Activated naive CD8-positive, alpha-beta T cell treated with anti-CD3 and anti-CD28 coated beads, Interleukin-2, amount 50 U/mL, for 16 hours (primary cell): ENCODE results near the gene SPIRE1.
"Not testable (repeated sequence)": the region's sequence is repeated elsewhere in the genome, so short reads cannot be mapped to it uniquely, and the experiment has no call there.

Experiments used
- DNase-seq: peaks from one replicate; pipeline ENCODE4 v3.0.0-alpha.2; 2020; ENCODE audit warnings: low read depth, low spot score

The SPIRE1 gene

GRCh38 chr18:12417687-12418086 lies 240.2 kb downstream of the SPIRE1 start:
- DNase-seq: no peak

- DNase-seq: no peak
Observed at GRCh38 chr18:12416098-12416729, 241.7 kb downstream of the SPIRE1 start.

DNA sequence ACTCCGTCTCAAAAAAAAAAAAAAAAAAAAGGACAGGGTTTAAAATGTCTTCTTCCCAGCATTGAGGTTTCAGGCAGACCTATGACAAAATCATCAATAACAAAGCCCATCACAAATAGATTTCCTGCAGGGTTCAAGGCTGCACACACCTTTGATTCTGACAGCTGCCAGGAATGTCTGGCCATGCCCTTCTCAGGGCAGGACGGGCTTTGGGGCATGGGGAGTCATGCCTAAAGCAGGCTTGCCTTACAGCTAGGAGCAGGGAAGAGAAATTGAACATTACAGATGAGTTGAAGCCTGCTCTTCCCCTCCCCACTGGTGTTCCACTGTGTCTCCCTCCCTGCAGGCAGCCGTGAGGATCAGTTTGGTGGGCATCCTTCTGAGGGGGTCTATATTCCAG lies 246.5 kb downstream of the SPIRE1 start:
- no peak for DNase-seq

DNA sequence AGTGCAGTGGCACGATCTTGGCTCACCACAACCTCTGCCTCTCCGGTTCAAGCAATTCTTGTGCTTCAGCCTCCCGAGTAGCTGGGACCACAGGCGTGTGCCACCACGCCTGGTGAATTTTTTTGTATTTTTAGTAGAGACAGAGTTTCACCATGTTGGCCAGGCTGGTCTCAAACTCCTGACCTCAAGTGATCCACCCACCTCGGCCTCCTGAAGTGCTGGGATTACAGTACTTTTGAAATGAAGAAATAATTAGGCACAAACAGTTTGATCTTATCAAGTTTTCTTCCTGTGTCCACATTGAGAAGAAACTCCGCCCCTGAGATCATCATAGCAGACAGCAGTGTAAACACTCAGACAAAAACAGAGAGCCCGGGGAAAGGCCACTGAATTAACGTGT lies 247.2 kb downstream of the SPIRE1 start:
- not testable (repeated sequence) for DNase-seq

GRCh38 chr18:12410081-12410481 lies 247.8 kb downstream of the SPIRE1 start:
- DNase-seq: no peak

- no peak for DNase-seq
Observed at GRCh38 chr18:12409469-12409868, 248.4 kb downstream of the SPIRE1 start.

GRCh38 chr18:12408247-12408869 lies 249.5 kb downstream of the SPIRE1 start:
- DNase-seq: no peak

DNA sequence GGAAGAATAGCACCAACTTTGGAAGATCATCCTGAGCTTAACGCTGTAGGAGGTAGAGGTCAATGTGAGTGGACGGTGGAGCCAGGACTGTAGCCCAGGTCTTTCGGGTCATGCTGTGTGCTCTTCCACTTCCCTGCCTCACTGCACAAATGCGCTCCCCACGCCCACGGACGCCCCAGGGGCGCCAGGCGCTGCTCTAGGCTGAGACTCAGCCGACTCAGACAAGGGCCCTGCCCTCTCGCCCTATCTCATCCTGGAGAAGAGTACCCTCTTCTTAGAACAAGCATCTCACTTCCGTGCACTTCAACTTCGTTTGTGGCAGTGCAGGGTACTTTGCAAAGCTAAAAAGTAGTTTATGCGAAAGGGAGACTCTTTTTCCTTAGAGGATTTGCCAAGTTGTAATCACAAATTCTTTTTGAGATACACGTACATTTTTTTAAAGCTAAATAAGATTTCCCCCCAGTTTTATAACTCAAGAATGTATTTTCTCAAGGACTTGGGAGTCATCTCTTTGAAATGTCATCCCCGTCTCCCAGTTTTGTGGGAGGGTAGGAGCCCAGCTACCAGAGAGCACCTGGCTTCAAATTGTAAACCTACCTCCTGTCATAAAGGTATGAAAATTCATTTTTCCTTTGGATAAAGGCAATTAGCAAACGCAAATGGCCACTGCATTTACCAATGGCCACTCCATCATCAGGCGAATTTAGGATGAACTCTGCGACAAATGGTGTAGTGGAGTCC lies 251.4 kb downstream of the SPIRE1 start:
- DNase-seq: no peak

DNA sequence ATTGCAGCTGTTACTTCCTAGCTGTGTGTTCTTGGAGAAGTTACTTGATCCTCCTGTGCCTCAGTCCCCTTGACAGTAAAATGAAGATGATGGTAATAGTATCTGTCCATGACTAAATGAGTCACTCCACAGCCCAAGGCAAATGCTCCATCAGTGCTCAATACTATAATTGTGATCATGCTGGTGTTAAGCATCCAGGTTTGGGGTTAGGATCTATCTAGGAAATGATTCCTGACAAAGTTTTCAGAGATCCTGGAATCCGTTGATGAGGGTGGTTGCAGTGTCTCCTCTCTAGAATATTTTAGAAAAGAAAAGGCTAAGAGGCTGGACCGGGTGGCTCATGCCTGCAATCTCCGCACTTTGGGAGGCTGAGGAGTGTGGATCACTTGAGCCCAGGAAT lies 252.8 kb downstream of the SPIRE1 start:
- DNase-seq: no peak

GRCh38 chr18:12403601-12404506 lies 254.1 kb downstream of the SPIRE1 start:
- no peak for DNase-seq

GRCh38 chr18:12401881-12402280 lies 256.0 kb downstream of the SPIRE1 start:
- no peak for DNase-seq

GRCh38 chr18:12399231-12399630 lies 258.7 kb downstream of the SPIRE1 start:
- DNase-seq: no peak

GRCh38 chr18:12398625-12399024 lies 259.3 kb downstream of the SPIRE1 start:
- DNase-seq: no peak

DNA sequence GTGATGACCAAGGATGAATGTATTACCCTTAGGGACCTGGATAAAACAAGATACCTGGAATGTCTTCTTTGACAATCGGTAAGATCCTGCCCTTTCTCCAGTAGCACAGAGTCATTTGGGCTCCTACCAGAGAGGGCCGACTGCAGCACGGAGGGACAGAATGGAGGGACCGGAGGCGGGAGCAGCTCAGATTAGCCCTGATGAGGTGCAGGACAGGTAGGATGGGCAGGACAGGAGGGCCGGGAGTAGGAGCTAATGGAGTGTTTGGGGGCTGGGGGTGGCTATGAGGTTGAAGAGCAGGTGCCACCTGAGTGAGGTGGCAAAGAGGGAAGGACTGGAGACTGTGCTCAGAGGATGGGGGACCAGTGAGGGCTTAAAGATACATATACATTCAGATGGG lies 260.1 kb downstream of the SPIRE1 start:
- DNase-seq: no peak

GRCh38 chr18:12397254-12397653 lies 260.7 kb downstream of the SPIRE1 start:
- DNase-seq: no peak
